OCI-LY1 (cell line): Measurements from ENCODE around the gene QPRT.
A peak's percentile ranks its signal among the peaks of the same experiment; 100 is the strongest.
"Not testable (repeated sequence)": the region's sequence is repeated elsewhere in the genome, so short reads cannot be mapped to it uniquely, and the experiment has no call there.

Experiments used
- H2AFZ ChIP-seq: fragments of 200-600 bp; sonication (generic), shearing (Covaris generic); 2 replicates; pipeline ENCODE4 v1.6.0; 2014; ENCODE audit warnings: antibody characterized with exemption, mild to moderate bottlenecking, low read length
- H3F3A ChIP-seq: fragments of 200-600 bp; sonication (generic), shearing (Covaris generic); 2 replicates; pipeline ENCODE4 v1.6.0; 2014; ENCODE audit warnings: mild to moderate bottlenecking, antibody characterized with exemption, low read length, moderate library complexity; ENCODE audit not compliant: insufficient read depth
- H3K27ac ChIP-seq: fragments of 200-600 bp; sonication (generic); 2 replicates; pipeline ENCODE4 v1.5.1; 2014; ENCODE audit warnings: low read length, mixed run types, mild to moderate bottlenecking, low read depth; ENCODE audit not compliant: poor library complexity, severe bottlenecking
- H3K27me3 ChIP-seq: fragments of 200-600 bp; sonication (generic); 2 replicates; pipeline ENCODE4 v1.6.0; 2014; ENCODE audit warnings: antibody characterized with exemption, mild to moderate bottlenecking, low read length, moderate library complexity; ENCODE audit not compliant: insufficient read depth
- H3K36me3 ChIP-seq: fragments of 200-600 bp; sonication (generic); 2 replicates; pipeline ENCODE4 v1.6.1; 2014; ENCODE audit warnings: mild to moderate bottlenecking, antibody characterized with exemption, low read length, moderate library complexity, mixed read lengths; ENCODE audit not compliant: insufficient read depth
- H3K4me1 ChIP-seq: fragments of 200-600 bp; sonication (generic); 2 replicates; pipeline ENCODE4 v1.5.1; 2014; ENCODE audit warnings: mild to moderate bottlenecking, low read length, moderate library complexity; ENCODE audit not compliant: insufficient read depth, severe bottlenecking
- H3K4me2 ChIP-seq: fragments of 200-600 bp; sonication (generic), shearing (Covaris generic); 2 replicates; pipeline ENCODE4 v1.6.1; 2014; ENCODE audit warnings: low read length
- H3K4me3 ChIP-seq: fragments of 200-600 bp; sonication (generic); 2 replicates; pipeline ENCODE4 v1.5.1; 2014; ENCODE audit warnings: low read length, low read depth, mild to moderate bottlenecking, mixed read lengths; ENCODE audit not compliant: poor library complexity, severe bottlenecking
- H3K79me2 ChIP-seq: fragments of 200-600 bp; shearing (Covaris generic); 2 replicates; pipeline ENCODE4 v1.6.1; 2016; ENCODE audit warnings: mixed run types, low read length, mixed read lengths; ENCODE audit not compliant: insufficient read depth
- H3K9ac ChIP-seq: fragments of 200-600 bp; sonication (generic), shearing (Covaris generic); 2 replicates; pipeline ENCODE4 v1.6.1; 2014; ENCODE audit warnings: mild to moderate bottlenecking, low read length, mixed read lengths
- H3K9me2 ChIP-seq: fragments of 200-600 bp; sonication (generic), shearing (Covaris generic); 2 replicates; pipeline ENCODE4 v1.6.1; 2014; ENCODE audit warnings: low read depth, mild to moderate bottlenecking, low read length, mixed read lengths
- H3K9me3 ChIP-seq: fragments of 200-600 bp; shearing (Covaris generic); 2 replicates; pipeline ENCODE4 v1.6.1; 2014; ENCODE audit warnings: low read length, mixed read lengths
- H4K20me1 ChIP-seq: fragments of 200-600 bp; sonication (generic), shearing (Covaris generic); 2 replicates; pipeline ENCODE4 v1.6.0; 2016; ENCODE audit warnings: mild to moderate bottlenecking, low read length; ENCODE audit not compliant: insufficient read depth
- EZH2 ChIP-seq: fragments of 200-600 bp; sonication (generic), shearing (Covaris generic); IDR thresholded peaks from 2 replicates; pipeline ENCODE4 v1.8.0; 2017; ENCODE audit warnings: borderline replicate concordance, mixed run types, mild to moderate bottlenecking, antibody characterized with exemption, low read length, moderate library complexity, mixed read lengths
- TF ChIP-seq, protein P1 (sequence below): fragments of 200-600 bp; sonication (generic), shearing (Covaris generic); IDR thresholded peaks from 2 replicates; pipeline ENCODE4 v1.5.1; 2017; ENCODE audit warnings: mild to moderate bottlenecking, antibody characterized with exemption, low read length, moderate library complexity, mixed read lengths

Gene QPRT

GRCh38 chr16:29720703-29721102, 41.7 kb downstream of the QPRT start:
- H3K9ac ChIP-seq: no peak overlapping the region
- no peaks in the 10 kb centered on the region for H3K9me3 ChIP-seq
- TF ChIP-seq, protein P1, sequence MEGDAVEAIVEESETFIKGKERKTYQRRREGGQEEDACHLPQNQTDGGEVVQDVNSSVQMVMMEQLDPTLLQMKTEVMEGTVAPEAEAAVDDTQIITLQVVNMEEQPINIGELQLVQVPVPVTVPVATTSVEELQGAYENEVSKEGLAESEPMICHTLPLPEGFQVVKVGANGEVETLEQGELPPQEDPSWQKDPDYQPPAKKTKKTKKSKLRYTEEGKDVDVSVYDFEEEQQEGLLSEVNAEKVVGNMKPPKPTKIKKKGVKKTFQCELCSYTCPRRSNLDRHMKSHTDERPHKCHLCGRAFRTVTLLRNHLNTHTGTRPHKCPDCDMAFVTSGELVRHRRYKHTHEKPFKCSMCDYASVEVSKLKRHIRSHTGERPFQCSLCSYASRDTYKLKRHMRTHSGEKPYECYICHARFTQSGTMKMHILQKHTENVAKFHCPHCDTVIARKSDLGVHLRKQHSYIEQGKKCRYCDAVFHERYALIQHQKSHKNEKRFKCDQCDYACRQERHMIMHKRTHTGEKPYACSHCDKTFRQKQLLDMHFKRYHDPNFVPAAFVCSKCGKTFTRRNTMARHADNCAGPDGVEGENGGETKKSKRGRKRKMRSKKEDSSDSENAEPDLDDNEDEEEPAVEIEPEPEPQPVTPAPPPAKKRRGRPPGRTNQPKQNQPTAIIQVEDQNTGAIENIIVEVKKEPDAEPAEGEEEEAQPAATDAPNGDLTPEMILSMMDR: no peak
- H3F3A ChIP-seq: no peaks in the 10 kb centered on the region
- H2AFZ ChIP-seq: no peak overlapping the region
- H3K27ac ChIP-seq: no peak overlapping the region
- no peak overlapping the region for H3K4me2 ChIP-seq
- H3K4me1 ChIP-seq: peaks cover 18% of the 10 kb centered on the region
- no peaks in the 10 kb centered on the region for H4K20me1 ChIP-seq
- H3K79me2 ChIP-seq: no peaks in the 10 kb centered on the region
- H3K27me3 ChIP-seq: no peaks in the 10 kb centered on the region
- no peaks in the 10 kb centered on the region for H3K36me3 ChIP-seq
- no peak overlapping the region for H3K4me3 ChIP-seq
- H3K9me2 ChIP-seq: no peaks in the 10 kb centered on the region

DNA sequence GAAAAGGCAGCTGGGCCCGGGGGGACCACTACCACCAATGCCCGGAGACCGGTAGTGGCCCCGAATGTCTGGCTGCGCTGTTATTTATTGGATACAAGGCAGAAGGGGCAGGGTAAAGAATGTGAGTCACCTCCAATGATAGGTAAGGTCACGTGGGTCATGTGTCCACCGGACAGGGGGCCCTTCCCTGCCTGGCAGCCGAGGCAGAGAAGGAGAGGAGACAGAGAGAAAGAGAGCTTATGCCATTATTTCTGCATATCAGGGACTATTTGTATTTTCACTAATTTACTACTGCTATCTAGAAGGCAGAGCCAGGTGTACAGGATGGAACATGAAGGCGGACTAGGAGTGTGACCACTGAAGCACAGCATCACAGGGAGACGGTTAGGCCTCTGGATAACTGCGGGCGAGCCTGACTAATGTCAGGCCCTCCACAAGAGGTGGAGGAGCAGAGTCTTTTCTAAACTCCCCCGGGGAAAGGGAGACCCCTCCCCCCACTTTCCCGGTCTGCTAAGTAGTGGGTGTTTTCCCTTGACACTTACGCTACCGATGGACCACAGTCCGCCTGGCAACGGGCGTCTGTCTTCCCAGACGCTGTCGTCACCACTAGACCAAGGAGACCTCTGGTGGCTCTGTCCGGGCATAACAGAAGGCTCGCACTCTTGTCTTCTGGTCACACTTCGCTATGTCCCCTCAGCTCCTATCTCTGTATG, 42.3 kb downstream of the QPRT start:
- H3K9ac ChIP-seq, H3K36me3 ChIP-seq, H3K9me3 ChIP-seq, H2AFZ ChIP-seq, H3F3A ChIP-seq, H4K20me1 ChIP-seq, H3K27me3 ChIP-seq, H3K27ac ChIP-seq, H3K4me3 ChIP-seq, H3K79me2 ChIP-seq, H3K9me2 ChIP-seq: not testable (repeated sequence)
- H3K4me1 ChIP-seq: peaks cover 18% of the 10 kb centered on the region
- TF ChIP-seq, protein P1: peak; percentile 59
- peak overlapping the region; percentile 49 for H3K4me2 ChIP-seq

DNA sequence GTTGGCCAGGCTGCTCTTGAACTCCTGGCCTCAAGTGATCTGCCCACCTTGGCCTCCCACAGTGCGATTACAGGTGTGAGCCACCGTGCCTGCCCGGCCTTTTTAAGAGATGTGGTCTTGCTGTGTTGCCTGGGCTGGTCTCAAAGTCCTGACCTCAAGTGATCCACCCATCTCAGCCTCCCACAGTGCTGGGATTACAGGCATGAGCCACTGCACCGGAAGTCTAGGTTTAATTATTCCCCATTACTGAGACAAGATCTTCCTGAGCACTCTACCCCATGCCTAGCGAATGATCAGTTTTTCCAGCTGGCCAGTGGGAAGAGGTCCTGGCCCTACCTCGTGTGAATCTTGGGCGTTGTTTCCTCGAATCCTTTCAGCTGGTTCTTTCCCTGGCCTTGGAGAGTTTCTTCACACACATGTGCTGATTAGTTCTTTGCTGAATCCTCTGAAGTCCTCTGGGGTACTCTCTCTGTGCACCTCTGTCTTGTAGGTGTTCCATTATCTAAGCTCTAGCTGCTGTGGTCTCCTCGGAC, 47.9 kb downstream of the QPRT start:
- no peak for TF ChIP-seq EZH2
- TF ChIP-seq, protein P1: no peak
- Histone ChIP-seq H3F3A (peaks cover 7% of the 10 kb centered on the region; the same call in 1 of the 2 replicates), H3K9ac (no peak overlapping the region), H3K4me3 (no peak overlapping the region), H3K4me1 (peaks cover 27% of the 10 kb centered on the region), H3K9me2 (no peaks in the 10 kb centered on the region), H3K79me2 (no peaks in the 10 kb centered on the region), H2AFZ (no peak overlapping the region), H3K9me3 (no peaks in the 10 kb centered on the region), H3K36me3 (no peaks in the 10 kb centered on the region), H3K27ac (peak overlapping the region; percentile 35), H3K27me3 (no peaks in the 10 kb centered on the region), H4K20me1 (no peaks in the 10 kb centered on the region), H3K4me2 (no peak overlapping the region)
